AG09319 (cell line): ENCODE data around the gene TMEM217.

ENCODE experiments used
- DNase-seq: peaks from one replicate; pipeline ENCODE4 v3.0.0-alpha.2; 2010; ENCODE audit warnings: low read depth; ENCODE audit errors: extremely low read depth
- TF ChIP-seq, protein P1 (sequence below): IDR thresholded peaks from 2 replicates; pipeline ENCODE4 v1.5.1; 2011; ENCODE audit warnings: low read depth, mild to moderate bottlenecking, inconsistent platforms, low read length, moderate library complexity

TMEM217 gene

DNA sequence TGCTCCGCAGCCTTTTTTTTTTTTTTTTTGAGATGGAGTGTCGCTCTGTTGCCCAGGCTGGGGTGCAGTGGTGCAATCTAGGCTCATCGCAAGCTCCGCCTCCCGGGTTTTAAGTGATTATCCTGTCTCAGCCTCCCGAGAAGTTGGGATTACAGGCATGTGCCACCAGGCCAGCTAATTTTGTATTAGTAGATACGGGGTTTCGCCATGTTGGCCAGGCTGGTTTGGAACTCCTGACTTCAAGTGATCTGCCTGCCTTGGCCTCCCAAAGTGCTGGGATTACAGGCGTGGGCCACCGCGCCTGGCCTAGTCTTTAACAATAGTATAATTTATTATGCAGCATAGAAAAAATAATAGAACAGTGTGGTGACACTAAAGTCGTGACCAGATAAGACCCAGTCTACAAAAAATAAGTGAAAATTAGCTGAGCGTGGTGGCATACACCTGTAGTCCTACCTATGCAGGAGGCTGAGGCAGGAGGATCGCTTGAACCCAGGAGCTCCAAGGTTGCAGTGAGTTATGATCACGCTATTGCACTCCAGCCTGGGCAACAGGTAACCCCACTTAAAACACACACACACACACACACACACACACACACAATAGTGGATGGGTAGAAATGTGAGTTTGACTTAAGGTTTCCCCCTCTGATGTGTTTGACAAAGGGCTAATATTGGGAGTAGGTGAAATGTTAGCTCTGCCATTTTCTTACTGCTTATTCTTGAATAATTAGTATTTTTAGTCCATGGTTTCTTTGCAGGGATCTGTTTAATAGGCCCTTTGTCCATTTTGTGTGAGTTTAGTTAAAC lies 81.5 kb downstream of the TMEM217 start:
- TF ChIP-seq, protein P1, sequence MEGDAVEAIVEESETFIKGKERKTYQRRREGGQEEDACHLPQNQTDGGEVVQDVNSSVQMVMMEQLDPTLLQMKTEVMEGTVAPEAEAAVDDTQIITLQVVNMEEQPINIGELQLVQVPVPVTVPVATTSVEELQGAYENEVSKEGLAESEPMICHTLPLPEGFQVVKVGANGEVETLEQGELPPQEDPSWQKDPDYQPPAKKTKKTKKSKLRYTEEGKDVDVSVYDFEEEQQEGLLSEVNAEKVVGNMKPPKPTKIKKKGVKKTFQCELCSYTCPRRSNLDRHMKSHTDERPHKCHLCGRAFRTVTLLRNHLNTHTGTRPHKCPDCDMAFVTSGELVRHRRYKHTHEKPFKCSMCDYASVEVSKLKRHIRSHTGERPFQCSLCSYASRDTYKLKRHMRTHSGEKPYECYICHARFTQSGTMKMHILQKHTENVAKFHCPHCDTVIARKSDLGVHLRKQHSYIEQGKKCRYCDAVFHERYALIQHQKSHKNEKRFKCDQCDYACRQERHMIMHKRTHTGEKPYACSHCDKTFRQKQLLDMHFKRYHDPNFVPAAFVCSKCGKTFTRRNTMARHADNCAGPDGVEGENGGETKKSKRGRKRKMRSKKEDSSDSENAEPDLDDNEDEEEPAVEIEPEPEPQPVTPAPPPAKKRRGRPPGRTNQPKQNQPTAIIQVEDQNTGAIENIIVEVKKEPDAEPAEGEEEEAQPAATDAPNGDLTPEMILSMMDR = no peak
- no peak for DNase-seq

DNA sequence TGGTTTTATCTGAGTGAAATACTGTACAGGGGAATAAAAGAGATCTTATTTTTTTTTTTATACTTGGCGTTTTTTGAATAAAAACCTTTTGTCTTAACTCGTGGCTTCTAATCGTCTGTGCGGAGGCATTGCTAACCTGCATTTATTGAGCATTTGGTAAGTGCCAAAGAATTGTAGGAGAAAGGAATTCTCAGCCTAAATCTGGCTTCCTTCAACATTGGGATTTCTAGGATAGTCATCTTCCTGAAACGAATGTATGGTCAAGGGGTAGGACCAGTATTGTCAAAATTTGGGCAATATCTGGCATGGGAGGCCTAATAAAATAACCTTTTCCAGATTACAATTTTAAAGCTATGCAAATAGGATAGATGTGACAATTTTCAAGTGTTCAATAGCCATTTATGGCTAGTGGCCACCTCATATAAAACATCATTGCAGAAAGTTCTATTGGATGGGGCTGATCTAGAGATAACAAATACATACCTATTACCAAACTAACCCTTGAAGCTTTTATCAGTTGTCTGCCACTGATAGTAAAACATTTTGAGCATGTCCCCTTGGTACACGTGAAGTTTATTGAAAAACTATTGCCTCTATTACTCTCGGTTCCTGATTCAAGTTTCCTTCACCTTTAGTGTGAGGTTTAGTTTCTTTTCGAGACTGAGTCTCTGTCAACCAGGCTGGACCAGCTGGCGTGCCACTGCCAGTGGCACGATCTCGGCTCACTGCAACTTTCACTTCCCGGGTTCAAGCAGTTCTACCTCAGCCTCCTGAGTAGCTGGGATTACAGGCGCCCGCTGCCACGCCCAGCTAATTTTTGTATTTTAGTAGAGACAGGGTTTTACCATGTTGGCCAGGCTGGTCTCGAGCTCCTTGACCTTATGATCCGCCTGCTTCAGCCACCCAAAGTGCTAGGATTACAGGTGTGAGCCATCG lies 82.3 kb downstream of the TMEM217 start:
- TF ChIP-seq, protein P1 = no peak
- DNase-seq = no peak

DNA sequence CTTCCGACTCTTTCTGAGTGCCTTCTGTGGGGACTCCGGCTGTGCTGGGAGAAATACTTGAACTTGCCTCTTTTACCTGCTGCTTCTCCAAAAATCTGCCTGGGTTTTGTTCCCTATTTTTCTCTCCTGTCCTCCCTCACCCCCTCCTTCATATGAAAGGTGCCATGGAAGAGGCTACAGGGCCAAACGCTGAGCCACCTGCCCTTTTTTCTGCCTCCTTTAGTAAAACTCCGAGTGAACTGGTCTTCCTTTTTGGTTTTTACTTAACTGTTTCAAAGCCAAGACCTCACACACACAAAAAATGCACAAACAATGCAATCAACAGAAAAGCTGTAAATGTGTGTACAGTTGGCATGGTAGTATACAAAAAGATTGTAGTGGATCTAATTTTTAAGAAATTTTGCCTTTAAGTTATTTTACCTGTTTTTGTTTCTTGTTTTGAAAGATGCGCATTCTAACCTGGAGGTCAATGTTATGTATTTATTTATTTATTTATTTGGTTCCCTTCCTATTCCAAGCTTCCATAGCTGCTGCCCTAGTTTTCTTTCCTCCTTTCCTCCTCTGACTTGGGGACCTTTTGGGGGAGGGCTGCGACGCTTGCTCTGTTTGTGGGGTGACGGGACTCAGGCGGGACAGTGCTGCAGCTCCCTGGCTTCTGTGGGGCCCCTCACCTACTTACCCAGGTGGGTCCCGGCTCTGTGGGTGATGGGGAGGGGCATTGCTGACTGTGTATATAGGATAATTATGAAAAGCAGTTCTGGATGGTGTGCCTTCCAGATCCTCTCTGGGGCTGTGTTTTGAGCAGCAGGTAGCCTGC lies 83.2 kb downstream of the TMEM217 start:
- no peak for DNase-seq
- TF ChIP-seq, protein P1 = no peak

DNA sequence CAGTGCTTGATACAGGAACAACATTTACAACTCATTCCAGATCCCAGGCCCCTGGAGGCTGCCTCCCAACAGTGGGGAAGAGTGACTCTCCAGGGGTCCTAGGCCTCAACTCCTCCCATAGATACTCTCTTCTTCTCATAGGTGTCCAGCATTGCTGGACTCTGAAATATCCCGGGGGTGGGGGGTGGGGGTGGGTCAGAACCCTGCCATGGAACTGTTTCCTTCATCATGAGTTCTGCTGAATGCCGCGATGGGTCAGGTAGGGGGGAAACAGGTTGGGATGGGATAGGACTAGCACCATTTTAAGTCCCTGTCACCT lies 83.8 kb downstream of the TMEM217 start:
- TF ChIP-seq, protein P1 = no peak
- no peak for DNase-seq

DNA sequence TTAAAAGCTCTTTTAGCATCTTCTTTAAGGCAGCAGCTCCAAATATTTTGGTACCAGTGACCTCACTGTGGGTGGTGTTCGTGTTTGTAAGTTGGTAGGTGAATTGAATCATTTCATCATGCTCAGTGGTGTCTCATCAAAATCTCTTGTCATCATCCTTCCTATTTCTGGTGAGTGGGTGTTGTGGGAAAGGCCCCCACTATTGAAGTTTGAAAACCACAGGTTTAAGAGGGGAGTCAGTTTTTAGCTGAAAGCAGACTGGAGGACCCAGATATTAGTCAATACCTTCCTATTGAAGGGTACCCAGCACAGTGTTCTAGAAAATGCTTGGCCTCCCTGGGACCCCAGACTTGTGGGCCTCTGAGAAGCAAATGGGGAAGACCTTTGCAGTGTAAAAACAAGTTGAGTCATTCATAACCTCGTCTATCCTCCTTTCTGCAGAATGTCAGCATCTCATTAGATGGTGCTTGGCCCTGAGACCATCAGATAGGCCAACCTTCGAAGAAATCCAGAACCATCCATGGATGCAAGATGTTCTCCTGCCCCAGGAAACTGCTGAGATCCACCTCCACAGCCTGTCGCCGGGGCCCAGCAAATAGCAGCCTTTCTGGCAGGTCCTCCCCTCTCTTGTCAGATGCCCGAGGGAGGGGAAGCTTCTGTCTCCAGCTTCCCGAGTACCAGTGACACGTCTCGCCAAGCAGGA lies 84.3 kb downstream of the TMEM217 start:
- no peak for DNase-seq
- TF ChIP-seq, protein P1 = no peak

DNA sequence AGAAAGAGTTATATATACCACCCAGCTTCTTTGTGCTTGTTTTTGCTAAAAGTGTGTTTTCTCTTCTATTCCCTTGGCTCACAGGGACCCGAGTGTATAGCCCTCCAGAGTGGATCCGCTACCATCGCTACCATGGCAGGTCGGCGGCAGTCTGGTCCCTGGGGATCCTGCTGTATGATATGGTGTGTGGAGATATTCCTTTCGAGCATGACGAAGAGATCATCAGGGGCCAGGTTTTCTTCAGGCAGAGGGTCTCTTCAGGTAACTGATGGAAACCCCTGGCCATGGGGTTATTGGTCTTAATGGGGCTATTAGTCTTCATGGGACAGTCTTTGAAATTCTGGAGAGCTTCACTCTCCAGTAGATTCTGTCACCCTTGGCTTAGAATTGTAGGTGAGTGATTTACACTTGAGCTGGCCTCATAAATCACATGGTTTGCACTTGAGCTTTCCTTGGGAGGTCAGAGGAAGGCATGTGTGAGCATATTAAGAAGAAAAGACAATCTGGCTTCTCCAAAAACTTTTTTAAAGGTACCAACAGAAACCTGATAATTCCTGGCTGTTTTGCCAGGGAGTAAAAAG lies 84.9 kb downstream of the TMEM217 start:
- DNase-seq = no peak
- TF ChIP-seq, protein P1 = no peak
